ENCODE results near the gene RWDD3. TPM values are rescaled to one million over a fixed set of nuclear protein-coding genes. Genes with fewer than 3 reads are reported as not detected.

RWDD3 gene
- total RNA-seq, 2 donors from 2014 or later, result 15.4 to 15.8 TPM

- no peaks in the 10 kb centered on the region for H3K27me3 Mint-ChIP-seq (ENCODE audit: low read depth)
- ATAC-seq (replicated peaks in 1 of 2) (no peak), DNase-seq (no peak)
- H3K4me3 Mint-ChIP-seq, result no peak overlapping the region
- no peak overlapping the region for H3K27ac Mint-ChIP-seq
- H3K9me3 Mint-ChIP-seq, result peaks cover 2 to 4% of the 10 kb centered on the region in 2 donors
- H3K4me1 Mint-ChIP-seq (ENCODE audit: low read depth), result no peaks in the 10 kb centered on the region
- no peaks in the 10 kb centered on the region for H3K36me3 Mint-ChIP-seq (ENCODE audit: insufficient read depth in 2 of 2)
Measured at GRCh38 chr1:95265106-95265505, 31.1 kb downstream of the RWDD3 start.

- no peaks in the 10 kb centered on the region for H3K27me3 Mint-ChIP-seq (ENCODE audit: low read depth)
- H3K36me3 Mint-ChIP-seq (ENCODE audit: insufficient read depth in 2 of 2), result peaks cover 0 to 2% of the 10 kb centered on the region in 2 donors
- ATAC-seq (replicated peaks in 1 of 2), result no peak
- no peak overlapping the region for H3K27ac Mint-ChIP-seq
- DNase-seq, result no peak
- no peak overlapping the region for H3K4me3 Mint-ChIP-seq
- peaks cover 0 to 5% of the 10 kb centered on the region in 2 donors for H3K9me3 Mint-ChIP-seq
- H3K4me1 Mint-ChIP-seq (ENCODE audit: low read depth), result no peaks in the 10 kb centered on the region
Measured at GRCh38 chr1:95276429-95276828, 42.4 kb downstream of the RWDD3 start.

- ATAC-seq (replicated peaks in 1 of 2) (peak in 1 of 2 donors; percentile 32), DNase-seq (no peak)
- peaks cover 0 to 2% of the 10 kb centered on the region in 2 donors for H3K9me3 Mint-ChIP-seq
- H3K27me3 Mint-ChIP-seq (ENCODE audit: low read depth), result no peaks in the 10 kb centered on the region
- no peak overlapping the region for H3K4me3 Mint-ChIP-seq
- H3K36me3 Mint-ChIP-seq (ENCODE audit: insufficient read depth in 2 of 2), result no peaks in the 10 kb centered on the region
- no peaks in the 10 kb centered on the region for H3K4me1 Mint-ChIP-seq (ENCODE audit: low read depth)
- no peak overlapping the region for H3K27ac Mint-ChIP-seq
Measured at GRCh38 chr1:95278173-95279006, 44.4 kb downstream of the RWDD3 start.

GRCh38 chr1:95281781-95282517, 47.9 kb downstream of the RWDD3 start:
- Mint-ChIP-seq H3K27ac (no peak overlapping the region), H3K9me3 (no peaks in the 10 kb centered on the region), H3K4me1 (ENCODE audit: low read depth) (no peaks in the 10 kb centered on the region), H3K27me3 (ENCODE audit: low read depth) (no peaks in the 10 kb centered on the region), H3K36me3 (ENCODE audit: insufficient read depth in 2 of 2) (no peaks in the 10 kb centered on the region), H3K4me3 (no peak overlapping the region)
- ATAC-seq (replicated peaks in 1 of 2) (no peak), DNase-seq (no peak)

- H3K4me3 Mint-ChIP-seq, result no peak overlapping the region
- no peaks in the 10 kb centered on the region for H3K9me3 Mint-ChIP-seq
- DNase-seq (no peak), ATAC-seq (replicated peaks in 1 of 2) (no peak)
- H3K27ac Mint-ChIP-seq, result no peak overlapping the region
- no peaks in the 10 kb centered on the region for H3K4me1 Mint-ChIP-seq (ENCODE audit: low read depth)
- no peaks in the 10 kb centered on the region for H3K36me3 Mint-ChIP-seq (ENCODE audit: insufficient read depth in 2 of 2)
- H3K27me3 Mint-ChIP-seq (ENCODE audit: low read depth), result no peaks in the 10 kb centered on the region
Measured at GRCh38 chr1:95282518-95282895, 48.5 kb downstream of the RWDD3 start.

- Mint-ChIP-seq H3K27ac (no peak overlapping the region), H3K36me3 (ENCODE audit: insufficient read depth in 2 of 2) (no peaks in the 10 kb centered on the region), H3K4me3 (no peak overlapping the region), H3K9me3 (no peaks in the 10 kb centered on the region), H3K27me3 (ENCODE audit: low read depth) (no peaks in the 10 kb centered on the region), H3K4me1 (ENCODE audit: low read depth) (no peaks in the 10 kb centered on the region)
- DNase-seq (no peak), ATAC-seq (replicated peaks in 1 of 2) (no peak)
Measured at GRCh38 chr1:95284420-95284819, 50.4 kb downstream of the RWDD3 start.

- no peak overlapping the region for H3K4me3 Mint-ChIP-seq
- H3K27ac Mint-ChIP-seq, result no peak overlapping the region
- H3K9me3 Mint-ChIP-seq, result no peaks in the 10 kb centered on the region
- H3K27me3 Mint-ChIP-seq (ENCODE audit: low read depth), result no peaks in the 10 kb centered on the region
- no peak for ATAC-seq (replicated peaks in 1 of 2)
- DNase-seq, result no peak
- no peaks in the 10 kb centered on the region for H3K4me1 Mint-ChIP-seq (ENCODE audit: low read depth)
- H3K36me3 Mint-ChIP-seq (ENCODE audit: insufficient read depth in 2 of 2), result no peaks in the 10 kb centered on the region
Measured at GRCh38 chr1:95286479-95286878, 52.5 kb downstream of the RWDD3 start.

- Mint-ChIP-seq H3K9me3 (no peaks in the 10 kb centered on the region), H3K4me3 (no peak overlapping the region), H3K27ac (no peak overlapping the region), H3K36me3 (ENCODE audit: insufficient read depth in 2 of 2) (no peaks in the 10 kb centered on the region), H3K4me1 (ENCODE audit: low read depth) (no peaks in the 10 kb centered on the region), H3K27me3 (ENCODE audit: low read depth) (no peaks in the 10 kb centered on the region)
- DNase-seq (no peak), ATAC-seq (replicated peaks in 1 of 2) (no peak)
Measured at GRCh38 chr1:95287081-95287480, 53.1 kb downstream of the RWDD3 start.

- Mint-ChIP-seq H3K27ac (no peak overlapping the region), H3K4me3 (no peak overlapping the region), H3K27me3 (ENCODE audit: low read depth) (no peaks in the 10 kb centered on the region), H3K4me1 (ENCODE audit: low read depth) (no peaks in the 10 kb centered on the region), H3K9me3 (no peaks in the 10 kb centered on the region), H3K36me3 (ENCODE audit: insufficient read depth in 2 of 2) (no peaks in the 10 kb centered on the region)
- no peak for DNase-seq
- ATAC-seq (replicated peaks in 1 of 2), result no peak
Measured at GRCh38 chr1:95287825-95288224, 53.8 kb downstream of the RWDD3 start.

Other genes with a start within 250 kb of the RWDD3 start
- 1 to 10 TPM; 3.4 to 4.1 TPM for gene ALG14, start 161.3 kb upstream of the RWDD3 start, total RNA-seq
- under 1 TPM; 0.21 to 0.24 TPM for gene TLCD4, start 116.9 kb upstream of the RWDD3 start, total RNA-seq

Measured in activated T-cell treated with anti-CD3 and anti-CD28 coated beads, Interleukin-2, amount 50 U/mL, for 72 hours (primary cell).